Stimulated activated CD8-positive, alpha-beta memory T cell treated with anti-CD3 and anti-CD28 coated beads, Interleukin-4, amount 100 ng/mL, for 4 hours (primary cell): Measurements from ENCODE around the gene TEKT4.
"Not testable (repeated sequence)": the region's sequence is repeated elsewhere in the genome, so short reads cannot be mapped to it uniquely, and the experiment has no call there.

Experiments
- DNase-seq, 2 donors: peaks; one replicate each; pipeline ENCODE4 v3.0.0-alpha.2; 2020; ENCODE audit warnings: low read depth in 2 of 2, low spot score in 1 of 2

The TEKT4 gene, protein sequence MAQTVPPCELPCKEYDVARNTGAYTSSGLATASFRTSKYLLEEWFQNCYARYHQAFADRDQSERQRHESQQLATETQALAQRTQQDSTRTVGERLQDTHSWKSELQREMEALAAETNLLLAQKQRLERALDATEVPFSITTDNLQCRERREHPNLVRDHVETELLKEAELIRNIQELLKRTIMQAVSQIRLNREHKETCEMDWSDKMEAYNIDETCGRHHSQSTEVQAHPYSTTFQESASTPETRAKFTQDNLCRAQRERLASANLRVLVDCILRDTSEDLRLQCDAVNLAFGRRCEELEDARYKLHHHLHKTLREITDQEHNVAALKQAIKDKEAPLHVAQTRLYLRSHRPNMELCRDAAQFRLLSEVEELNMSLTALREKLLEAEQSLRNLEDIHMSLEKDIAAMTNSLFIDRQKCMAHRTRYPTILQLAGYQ

DNA sequence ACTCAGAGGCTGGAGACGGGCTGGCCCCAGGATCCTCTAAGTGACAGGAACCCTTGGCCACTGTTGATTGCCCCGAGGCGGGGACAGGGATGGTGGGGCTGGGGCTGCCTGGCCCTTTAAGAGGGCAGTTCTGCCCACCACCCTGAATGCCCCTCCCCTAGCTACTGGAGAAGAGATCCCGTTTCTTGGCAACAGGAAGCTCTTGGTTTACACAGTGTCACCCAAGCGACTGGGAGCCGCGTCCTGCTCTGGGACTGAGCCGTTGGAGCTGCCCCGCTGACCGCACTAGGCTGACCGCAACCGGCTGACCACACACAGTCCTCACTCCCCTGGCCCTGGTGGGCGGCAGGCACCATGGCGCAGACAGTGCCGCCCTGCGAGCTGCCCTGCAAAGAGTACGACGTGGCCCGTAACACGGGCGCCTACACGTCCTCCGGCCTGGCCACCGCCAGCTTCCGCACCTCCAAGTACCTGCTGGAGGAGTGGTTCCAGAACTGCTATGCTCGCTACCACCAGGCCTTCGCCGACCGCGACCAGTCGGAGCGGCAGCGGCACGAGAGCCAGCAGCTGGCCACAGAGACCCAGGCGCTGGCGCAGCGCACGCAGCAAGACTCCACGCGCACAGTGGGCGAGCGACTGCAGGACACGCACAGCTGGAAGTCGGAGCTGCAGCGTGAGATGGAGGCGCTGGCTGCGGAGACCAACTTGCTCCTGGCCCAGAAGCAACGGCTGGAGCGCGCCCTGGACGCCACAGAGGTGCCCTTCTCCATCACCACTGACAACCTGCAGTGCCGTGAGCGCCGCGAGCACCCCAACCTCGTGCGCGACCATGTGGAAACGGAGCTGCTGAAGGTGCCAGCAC lies at the start of gene TEKT4:
TSS of gene TEKT4 (plus strand) at position 205 of the 862 bp plus-strand sequence. CDS start at position 355, 150 bp downstream.
- no peak for DNase-seq

DNA sequence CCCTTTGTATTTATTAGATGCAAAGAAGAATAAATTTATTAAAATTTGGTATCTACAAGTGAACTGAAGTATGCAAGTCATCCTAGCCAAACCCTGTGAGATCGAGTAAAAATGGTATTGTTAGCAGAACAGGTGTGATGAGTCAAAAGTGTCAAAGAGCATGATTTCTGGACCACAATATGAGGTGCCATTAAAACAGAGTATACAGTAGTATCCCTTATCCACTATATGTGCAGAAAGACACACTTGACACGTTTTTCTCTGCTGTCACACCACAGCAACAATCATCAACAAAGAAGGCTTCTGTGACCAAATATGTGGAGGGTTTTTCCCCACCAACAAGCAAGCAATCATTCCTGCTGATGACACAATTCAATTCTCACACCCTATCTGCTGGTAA lies 32.0 kb upstream of the TEKT4 start:
- DNase-seq, result not testable (repeated sequence)

DNA sequence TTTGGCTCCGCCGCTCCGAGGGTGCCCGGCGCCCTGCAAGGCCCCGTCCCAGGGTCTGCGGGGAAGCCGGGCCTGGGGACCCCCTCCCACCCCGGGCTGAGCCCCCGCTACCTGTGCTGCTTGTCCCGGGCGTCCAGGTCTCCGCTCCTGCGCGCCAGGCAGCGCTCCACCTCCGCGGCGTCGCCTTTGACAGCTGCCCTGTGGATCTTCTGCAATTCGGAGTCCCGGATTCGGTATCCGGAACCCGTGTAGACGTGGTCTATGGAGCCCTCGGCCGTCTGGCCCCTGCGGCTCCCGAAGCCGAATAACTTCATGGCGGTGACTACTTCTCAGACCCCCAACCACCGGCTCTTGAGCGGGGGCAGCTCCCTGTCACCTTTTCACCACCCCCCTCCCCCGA lies 14.4 kb upstream of the TEKT4 start:
- DNase-seq, result not testable (repeated sequence)

DNA sequence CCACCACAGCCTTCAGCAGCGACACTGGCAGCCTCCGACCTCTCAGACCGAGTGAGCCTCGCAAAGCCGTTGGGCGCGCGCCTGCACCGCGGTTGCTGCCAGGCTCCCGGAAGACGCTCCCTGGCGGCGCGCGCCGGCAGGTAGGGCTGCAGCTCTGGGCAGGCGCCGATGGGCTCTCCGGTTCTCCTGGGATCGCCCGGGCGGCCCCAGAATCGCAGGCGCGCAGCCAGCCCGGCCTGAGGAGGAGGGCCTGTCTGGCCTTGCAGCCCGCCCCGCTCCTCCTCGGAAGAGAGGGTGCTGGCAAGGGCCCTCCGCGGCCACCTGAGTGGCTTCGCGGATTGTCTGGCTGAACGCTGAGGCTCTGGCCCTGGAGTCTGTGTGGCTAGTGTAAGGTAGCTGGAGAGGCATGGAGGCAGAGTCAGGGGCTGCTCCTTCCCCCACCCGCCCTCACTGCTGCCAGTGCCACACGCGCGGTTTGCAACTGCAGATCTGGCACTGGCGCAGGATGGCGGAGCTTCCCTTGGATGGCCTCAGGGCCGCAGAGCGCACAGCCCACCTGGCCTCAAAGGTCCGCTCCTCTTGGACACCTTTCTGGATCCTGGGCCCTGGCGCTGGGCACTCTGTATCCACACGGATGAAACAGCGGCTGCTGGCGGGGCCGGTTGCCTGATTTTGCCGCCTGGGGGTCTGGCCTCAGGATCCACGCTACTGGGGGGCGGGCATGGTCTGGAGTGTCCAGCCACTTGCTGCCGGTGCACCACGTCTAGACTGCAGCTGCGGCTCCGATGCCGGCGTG lies 13.7 kb upstream of the TEKT4 start:
- DNase-seq, result not testable (repeated sequence)

DNA sequence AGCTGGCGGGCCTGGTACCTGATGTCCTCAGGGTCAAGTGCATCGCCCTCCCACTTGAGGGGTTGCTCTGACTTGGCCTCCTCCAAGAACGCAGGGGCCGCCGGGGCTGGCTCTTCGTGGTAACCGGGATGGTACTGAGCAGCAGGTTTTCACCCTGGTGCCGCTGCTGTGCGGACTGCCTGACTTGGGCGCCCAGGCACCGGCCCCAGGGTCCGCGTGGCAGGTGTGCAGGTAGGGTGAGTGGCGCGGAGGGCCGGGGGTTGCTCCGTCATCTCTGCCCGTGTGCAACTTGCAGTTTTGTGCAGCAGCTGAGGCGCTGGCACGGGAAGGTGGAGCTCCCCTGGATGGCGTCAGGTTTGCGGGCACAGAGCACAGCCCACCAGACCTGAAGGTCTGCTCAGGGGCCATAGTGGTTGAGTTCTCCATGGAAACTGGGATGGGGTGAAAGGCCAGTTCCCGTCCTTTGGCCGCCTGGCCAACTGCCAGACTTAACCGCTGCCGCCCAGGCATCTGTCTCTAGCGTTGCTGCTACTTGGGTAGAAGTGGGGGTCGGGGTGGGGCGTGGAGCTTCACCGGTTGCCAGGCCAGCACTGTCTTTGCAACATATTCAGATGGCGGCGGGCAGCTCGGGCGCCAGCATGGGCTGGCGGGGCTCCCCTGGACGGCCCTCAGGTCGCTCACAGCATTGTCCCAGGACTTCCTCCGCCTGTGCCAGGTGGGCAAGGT lies 12.9 kb upstream of the TEKT4 start:
- not testable (repeated sequence) for DNase-seq

DNA sequence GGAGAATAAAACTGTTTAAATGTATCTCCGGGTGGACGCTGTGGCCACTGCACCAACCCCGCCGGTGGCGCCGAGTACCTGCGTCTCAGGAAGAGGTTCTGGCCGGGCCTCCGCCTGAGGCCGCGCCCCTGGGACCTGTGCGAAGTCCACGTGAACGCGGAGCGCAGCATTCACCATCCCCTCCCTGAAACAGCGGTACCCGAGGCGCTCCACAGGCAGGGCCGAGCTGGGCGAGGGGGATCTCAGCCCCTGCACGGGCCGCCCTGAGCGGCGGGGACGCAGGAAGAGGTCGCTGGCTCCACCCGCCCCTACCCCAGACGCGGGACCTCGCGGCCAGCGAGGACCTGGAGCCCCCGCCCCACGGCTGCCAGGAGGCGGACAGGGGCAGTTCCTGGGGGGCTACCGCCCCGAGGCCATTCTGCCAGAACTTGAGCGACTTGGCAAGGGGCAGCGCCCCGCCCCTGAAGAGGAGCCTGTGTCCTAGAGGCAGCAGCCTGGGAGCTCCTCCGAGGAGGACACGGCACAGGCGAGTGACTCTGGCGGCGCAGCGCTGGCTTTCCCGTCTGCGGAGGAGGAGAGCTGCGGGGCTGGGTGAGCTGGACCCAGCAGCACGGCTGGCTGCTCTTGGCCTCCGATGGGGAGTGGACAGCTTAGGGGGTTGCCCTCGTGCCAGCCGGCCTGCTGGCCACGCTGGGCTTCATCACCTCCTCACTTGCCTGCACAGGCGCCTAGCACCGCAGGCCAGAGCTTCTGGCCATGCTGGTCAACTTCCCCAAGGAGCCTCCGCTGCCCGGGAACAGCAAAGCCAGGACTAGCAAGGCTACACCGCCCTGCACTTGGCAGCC lies 9.7 kb upstream of the TEKT4 start:
- DNase-seq, result no peak

DNA sequence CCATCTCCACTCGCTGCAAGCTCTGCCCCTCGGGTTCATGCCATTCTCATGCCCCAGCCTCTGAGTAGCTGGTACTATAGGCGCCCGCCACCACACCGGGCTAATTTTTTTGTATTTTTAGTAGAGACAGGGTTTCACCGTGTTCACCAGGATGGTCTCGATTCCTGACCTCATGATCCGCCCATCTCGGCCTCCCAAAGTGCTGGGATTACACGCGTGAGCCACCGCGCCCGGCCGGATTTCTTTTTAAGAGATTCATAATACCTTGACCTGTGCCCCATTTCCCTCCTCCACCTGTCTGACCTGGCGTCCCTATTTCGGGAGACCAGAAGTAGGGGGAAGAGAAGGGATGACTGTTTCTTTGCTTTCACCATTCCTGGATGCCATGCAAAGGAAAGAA lies 8.3 kb upstream of the TEKT4 start:
- DNase-seq, result not testable (repeated sequence)

DNA sequence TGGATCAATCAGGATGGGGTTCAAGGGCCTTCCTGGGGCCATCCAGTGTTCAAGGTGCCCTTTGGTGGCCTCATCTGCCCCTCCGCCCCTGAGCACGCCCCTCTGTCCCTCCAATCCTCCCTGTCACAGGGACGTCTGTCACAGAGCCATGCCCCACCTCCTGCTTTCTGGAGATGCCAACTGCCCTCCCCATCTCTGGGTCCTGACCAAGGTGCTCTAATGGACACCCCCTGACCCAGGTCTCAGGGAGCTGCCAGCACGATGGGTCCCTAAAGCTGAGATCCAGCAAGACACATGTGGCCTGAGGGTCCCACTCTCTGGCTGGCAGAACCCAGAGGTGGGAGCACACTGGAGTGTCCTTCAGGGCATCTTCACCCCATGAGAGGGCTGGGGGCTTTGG lies 2.1 kb upstream of the TEKT4 start:
- no peak for DNase-seq

DNA sequence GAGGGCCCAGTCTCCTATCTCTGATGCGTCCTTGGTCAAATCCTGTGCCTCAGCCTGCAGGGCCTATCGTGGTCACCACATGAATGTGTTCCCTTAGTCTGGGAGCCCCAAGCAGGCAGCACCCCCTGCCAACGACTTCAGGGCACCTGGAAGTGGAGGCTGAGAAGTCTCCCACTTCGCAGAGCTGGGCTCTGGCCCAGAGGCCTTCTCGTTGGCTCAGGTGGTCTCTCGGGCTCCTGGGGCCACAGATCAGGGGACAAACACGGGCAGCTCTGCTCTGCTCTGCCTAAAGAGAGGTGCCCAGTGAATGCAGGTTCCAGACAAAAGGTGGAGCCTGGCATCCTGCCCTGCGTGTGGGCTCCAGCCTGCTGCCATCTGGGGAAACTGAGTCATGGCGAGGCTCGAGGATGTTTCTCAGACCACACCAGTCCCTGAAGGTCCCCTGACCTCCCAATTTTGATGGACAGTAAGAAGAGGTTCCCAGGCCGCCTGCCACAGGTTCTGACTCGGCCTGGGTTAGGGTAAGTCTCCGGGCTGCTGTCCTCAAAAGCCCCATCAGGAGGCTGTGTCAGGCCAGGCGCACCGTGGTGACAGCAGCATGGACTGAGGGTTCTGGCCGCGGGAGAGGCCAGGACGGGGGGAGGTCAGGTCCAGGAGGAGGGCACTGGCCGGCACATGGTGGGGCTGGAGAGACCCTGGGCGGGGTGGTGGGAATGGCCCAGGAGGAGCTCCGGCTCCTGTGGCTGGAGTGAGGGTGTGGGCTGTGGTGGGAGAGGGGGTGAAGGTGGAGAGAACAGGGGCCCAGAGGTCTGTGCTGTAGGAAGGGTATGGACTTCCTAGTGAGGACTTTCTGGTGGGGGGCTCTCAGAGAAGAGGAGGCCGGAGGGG lies 1.4 kb upstream of the TEKT4 start:
- no peak for DNase-seq

DNA sequence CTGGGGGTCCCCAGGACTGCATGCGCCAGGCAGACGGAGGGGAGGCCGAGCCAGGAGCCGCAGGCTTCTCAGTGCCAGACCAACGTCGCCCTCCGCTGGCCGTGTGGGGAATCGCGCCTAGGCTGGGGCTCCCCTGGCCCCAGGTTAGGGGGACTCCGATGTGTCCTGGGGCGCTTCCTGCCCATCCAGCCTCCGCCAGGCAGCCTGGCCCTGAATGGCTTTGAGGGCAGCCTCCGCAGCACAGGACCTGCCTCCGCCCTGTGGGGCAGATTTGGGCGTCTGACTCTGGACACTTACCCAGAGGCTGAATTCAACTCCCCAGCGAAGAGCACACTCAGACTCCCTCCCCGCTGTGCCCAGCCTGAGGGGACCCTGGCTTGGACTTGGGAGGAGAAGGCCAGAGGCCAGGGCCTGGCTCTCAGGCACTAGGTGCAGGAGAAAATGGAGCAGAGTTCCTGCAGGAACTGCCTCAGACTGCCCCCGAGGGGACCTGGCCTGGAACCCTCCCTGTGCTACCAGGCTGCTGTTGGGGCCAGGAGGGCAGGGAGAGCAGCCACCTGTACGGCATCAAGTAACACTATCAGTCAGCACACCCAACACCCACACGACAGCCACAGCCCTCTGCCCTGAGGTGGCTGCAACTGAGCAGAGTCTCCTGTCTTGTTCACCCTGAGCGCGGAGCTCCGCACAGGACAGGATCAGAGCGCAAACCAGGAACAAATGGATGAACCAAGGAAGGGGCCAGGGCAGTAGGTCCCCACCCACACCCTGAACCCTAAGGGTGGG lies 597 bp upstream of the TEKT4 start:
- no peak for DNase-seq

DNA sequence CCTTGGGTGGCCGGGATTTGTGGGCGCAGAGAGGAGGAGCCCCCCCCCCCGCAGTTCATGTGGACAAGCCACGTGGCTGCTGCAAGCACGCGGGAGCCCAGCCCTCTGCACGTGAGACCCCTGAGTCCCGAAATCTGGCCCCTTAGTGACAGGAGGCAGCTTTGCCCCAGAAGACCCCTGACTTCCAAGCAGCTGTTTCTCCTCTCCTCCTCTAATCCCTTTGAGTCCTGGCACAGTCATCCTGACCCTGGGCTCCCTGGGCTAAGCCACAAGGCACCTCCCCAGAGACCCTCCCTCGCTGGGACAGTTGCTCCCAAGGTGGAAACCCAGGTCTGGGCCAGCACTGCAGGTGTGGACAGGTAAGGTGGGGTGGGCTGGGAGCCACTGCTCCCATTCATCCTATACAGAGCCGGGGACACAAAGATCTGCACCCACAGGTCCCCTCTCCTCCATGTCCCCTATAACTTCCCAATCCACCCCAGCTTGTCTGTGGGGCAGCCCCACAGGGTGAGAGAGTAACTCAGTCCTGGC lies 923 bp downstream of the TEKT4 start:
- no peak for DNase-seq

DNA sequence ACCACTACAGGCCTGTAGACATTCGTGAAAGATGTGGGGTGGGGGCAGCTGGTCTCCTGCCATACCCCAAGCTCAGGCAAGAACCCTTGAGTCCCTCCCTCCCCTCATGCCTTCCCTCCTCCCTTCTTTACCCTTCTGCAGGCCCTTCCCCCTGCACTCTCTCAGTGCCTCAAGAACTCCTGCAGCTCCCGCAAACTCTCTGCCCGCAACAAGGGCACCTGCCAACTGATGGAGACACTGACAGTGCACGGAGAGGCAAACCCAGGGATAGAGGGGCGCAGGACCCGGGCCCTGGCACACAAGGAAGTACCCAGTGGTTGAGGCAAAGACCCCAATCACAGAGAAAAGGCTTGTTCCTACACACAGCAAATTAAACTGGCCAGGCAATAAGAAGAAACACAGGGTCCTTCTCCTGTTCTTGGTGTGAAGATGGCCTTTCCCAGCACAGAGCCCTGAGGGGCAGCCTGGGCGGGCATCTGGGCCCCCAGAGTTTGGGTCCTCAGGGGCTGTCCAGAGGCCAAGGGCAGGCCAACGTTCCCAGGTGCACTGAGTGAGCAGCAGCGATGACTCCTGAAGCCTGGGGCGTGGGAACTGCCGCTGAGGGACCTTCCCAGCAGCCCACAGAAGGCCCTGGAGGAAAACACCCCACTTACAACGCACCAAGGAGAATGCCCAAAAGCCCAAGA lies 1.6 kb downstream of the TEKT4 start:
- DNase-seq, result no peak

DNA sequence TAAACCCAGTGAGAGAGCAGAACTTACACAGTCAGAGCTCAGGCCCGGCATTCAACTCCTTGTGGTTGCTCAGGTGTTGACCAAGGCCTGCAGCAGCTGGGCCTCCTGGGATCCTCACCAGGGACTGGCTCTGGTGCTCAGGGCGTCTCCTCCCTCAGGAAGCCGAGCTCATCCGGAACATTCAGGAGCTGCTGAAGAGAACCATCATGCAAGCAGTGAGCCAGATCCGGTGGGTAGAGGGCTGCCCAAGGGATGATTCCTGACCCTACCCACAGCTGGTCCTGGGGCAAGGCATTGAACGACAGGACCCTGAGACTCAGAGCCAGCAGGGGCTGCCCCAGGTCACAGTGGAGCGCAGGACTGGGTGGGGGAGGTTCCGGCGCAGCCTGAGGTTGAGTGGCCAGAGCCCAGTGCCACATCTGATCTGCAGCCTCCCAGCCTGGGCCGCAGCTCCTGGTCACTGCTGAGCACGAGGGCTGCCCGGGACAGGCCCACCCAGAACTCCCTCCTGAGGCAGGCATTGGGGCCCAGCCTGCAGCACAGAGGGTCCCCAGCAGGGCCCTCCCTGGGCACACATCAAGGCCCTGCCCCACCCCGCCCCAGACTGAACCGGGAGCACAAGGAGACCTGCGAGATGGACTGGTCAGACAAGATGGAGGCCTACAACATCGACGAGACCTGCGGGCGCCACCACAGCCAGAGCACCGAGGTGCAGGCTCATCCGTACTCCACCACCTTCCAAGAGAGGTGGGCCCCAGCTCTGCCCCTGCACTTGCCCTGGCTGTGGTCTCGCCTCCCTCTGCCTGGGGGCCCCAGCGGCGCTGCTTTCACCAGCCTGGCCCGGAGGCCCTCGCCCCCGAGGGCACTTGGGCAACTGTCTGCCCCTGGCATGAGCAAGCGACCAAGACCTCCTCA lies 2.4 kb downstream of the TEKT4 start:
- no peak for DNase-seq

DNA sequence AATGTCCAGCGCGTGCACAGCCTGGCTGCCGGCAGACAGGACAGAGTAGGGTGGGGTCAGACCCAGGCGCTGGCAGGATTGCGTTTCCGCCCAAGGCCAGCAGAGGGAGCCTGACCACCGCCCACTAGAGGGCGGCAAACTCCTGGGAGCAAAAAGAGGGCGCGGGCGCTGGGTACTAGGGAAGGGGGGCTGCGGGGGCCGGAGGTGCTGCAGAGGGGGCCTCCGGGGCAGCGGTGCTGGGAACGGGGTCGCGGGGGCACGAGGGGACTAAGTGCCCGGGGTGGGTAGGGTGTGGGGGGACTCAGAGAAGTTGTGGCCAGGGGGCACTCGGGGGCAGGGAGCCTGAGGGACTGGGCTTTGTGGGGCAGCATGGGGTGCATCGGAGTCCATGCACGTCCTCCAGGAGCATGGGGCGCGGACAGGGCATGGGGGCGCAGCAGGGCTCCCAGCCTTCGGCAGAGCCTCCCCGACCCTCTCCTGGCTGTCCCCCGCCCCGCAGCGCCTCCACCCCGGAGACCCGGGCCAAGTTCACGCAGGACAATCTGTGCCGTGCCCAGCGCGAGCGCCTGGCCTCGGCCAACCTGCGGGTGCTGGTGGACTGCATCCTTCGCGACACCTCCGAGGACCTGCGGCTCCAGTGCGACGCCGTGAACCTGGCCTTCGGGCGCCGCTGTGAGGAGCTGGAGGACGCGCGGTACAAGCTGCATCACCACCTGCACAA lies 3.2 kb downstream of the TEKT4 start:
- DNase-seq, result peak in 1 of 2 donors; percentile 16

DNA sequence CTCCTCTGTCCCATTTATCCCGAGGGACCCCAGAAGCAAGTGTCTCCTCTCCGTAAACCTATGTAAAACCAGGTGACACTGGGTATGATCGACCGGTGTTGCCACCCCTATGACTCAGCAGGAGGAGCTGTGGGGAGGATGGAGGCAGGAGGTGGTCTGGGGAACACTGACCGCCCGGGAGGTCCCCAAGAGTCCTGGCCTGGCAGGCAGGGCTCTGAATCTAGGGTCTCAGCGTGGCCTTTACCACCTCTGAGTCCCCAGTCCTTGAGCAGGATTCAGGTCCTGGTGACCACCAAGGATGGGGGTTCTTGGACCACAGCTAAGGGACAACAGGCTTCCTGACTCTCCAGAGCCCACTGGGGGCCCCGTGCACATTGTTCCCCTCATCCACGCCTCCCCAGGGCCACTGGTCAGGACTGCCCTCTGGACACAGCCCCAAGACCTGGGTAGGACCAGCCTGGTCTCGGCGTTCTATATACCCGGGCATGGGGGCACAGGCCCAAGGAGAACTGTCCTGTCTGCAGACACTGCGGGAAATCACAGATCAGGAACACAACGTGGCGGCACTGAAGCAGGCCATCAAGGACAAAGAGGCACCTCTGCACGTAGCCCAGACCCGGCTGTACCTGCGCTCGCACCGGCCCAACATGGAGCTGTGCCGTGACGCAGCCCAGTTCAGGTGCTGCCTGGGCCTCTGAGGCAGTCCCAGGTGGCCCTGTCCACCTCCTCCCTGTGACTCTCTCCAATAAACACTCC lies 4.0 kb downstream of the TEKT4 start:
- no peak for DNase-seq
